T-helper 9 cell (primary cell): Measurements from ENCODE around the gene BTBD10.

Source experiments
- DNase-seq: peaks from one replicate; pipeline ENCODE4 v3.0.0-alpha.2; 2020
- total RNA-seq, 2 donors: gene quantifications; one replicate each; lab custom pipeline; 2026; lab: John Stamatoyannopoulos, UW

The BTBD10 gene
- total RNA-seq: 12.8 to 31.1 reads per million in 2 donors

- peak; percentile 91 for DNase-seq
Measured at GRCh38 chr11:13462901-13463778, at the start of gene BTBD10. Gene BTBD10 (minus strand): TSS chr11:13463222. CDS start chr11:13445124, 18,098 bp downstream.

- DNase-seq: no peak
Measured at GRCh38 chr11:13503393-13503792, 40.4 kb upstream of the BTBD10 start.

- no peak for DNase-seq
Measured at GRCh38 chr11:13502492-13502891, 39.5 kb upstream of the BTBD10 start.

- no peak for DNase-seq
Measured at GRCh38 chr11:13495929-13496328, 32.9 kb upstream of the BTBD10 start, which contains the start of gene PTH. Gene PTH (minus strand): TSS chr11:13495997. CDS start chr11:13492855, 3,142 bp downstream.

GRCh38 chr11:13494051-13494450 is 31.0 kb upstream of the BTBD10 start:
- DNase-seq: no peak

GRCh38 chr11:13487661-13488030 is 24.6 kb upstream of the BTBD10 start:
- no peak for DNase-seq

- peak; percentile 65 for DNase-seq
Measured at GRCh38 chr11:13486926-13487660, 24.1 kb upstream of the BTBD10 start.

GRCh38 chr11:13480198-13480597 is 17.2 kb upstream of the BTBD10 start:
- no peak for DNase-seq

- no peak for DNase-seq
Measured at GRCh38 chr11:13479688-13480087, 16.7 kb upstream of the BTBD10 start.

GRCh38 chr11:13475091-13475490 is 12.1 kb upstream of the BTBD10 start:
- DNase-seq: no peak

- DNase-seq: no peak
Measured at GRCh38 chr11:13473013-13473722, 10.1 kb upstream of the BTBD10 start.

- DNase-seq: no peak
Measured at GRCh38 chr11:13468750-13469149, 5.7 kb upstream of the BTBD10 start.

- DNase-seq: no peak
Measured at GRCh38 chr11:13465909-13466371, 2.9 kb upstream of the BTBD10 start.

GRCh38 chr11:13463779-13464290 is 813 bp upstream of the BTBD10 start:
- no peak for DNase-seq

- DNase-seq: peak; percentile 53
Measured at GRCh38 chr11:13462311-13462900, 616 bp downstream of the BTBD10 start.

- no peak for DNase-seq
Measured at GRCh38 chr11:13461291-13461690, 1.7 kb downstream of the BTBD10 start.

- DNase-seq: no peak
Measured at GRCh38 chr11:13450832-13451397, 12.1 kb downstream of the BTBD10 start.

- no peak for DNase-seq
Measured at GRCh38 chr11:13449522-13449921, 13.5 kb downstream of the BTBD10 start.

- DNase-seq: no peak
Measured at GRCh38 chr11:13448876-13449275, 14.1 kb downstream of the BTBD10 start.

- no peak for DNase-seq
Measured at GRCh38 chr11:13446444-13446843, 16.6 kb downstream of the BTBD10 start.

- no peak for DNase-seq
Measured at GRCh38 chr11:13445588-13445987, 17.4 kb downstream of the BTBD10 start.
